ENCODE results near the gene SLCO3A1. TPM values are rescaled to one million over a fixed set of nuclear protein-coding genes. Genes with fewer than 3 reads are reported as not detected.

SLCO3A1 gene
- total and polyA plus RNA-seq, 2 experiments from 2014 or later = 35.5 to 71.9 TPM

GRCh38 chr15:91885714-91886270 lies 32.3 kb downstream of the SLCO3A1 start:
- no peak overlapping the region for H3K4me3 ChIP-seq
- H3K9me3 ChIP-seq (ENCODE audit: low read depth) = no peaks in the 10 kb centered on the region
- H3K27ac ChIP-seq = no peak overlapping the region
- H3K36me3 ChIP-seq = no peaks in the 10 kb centered on the region
- peaks cover 38% of the 10 kb centered on the region for H3K4me1 ChIP-seq (ENCODE audit: low read depth)
- no peaks in the 10 kb centered on the region for H3K27me3 ChIP-seq
- DNase-seq (ENCODE audit: low read depth in 1 of 2, low spot score in 1 of 2) = peak; percentile 13 to 23
- TF ChIP-seq CTCF (IDR thresholded peaks at IDR 0.05; ENCODE audit: low read depth, low read length) = peak; percentile 24

GRCh38 chr15:91886878-91887277 lies 33.4 kb downstream of the SLCO3A1 start:
- Histone ChIP-seq H3K4me1 (ENCODE audit: low read depth) (peaks cover 48% of the 10 kb centered on the region), H3K27ac (no peak overlapping the region), H3K27me3 (no peaks in the 10 kb centered on the region), H3K36me3 (no peaks in the 10 kb centered on the region), H3K4me3 (no peak overlapping the region), H3K9me3 (ENCODE audit: low read depth) (no peaks in the 10 kb centered on the region)
- DNase-seq (ENCODE audit: low read depth in 1 of 2, low spot score in 1 of 2) = no peak
- no peak for TF ChIP-seq CTCF (IDR thresholded peaks at IDR 0.05; ENCODE audit: low read depth, low read length)

- H3K27me3 ChIP-seq = no peaks in the 10 kb centered on the region
- peaks cover 52% of the 10 kb centered on the region for H3K4me1 ChIP-seq (ENCODE audit: low read depth)
- no peak for DNase-seq (ENCODE audit: low read depth in 1 of 2, low spot score in 1 of 2)
- no peak for TF ChIP-seq CTCF (IDR thresholded peaks at IDR 0.05; ENCODE audit: low read depth, low read length)
- no peak overlapping the region for H3K4me3 ChIP-seq
- no peaks in the 10 kb centered on the region for H3K9me3 ChIP-seq (ENCODE audit: low read depth)
- no peaks in the 10 kb centered on the region for H3K36me3 ChIP-seq
- H3K27ac ChIP-seq = no peak overlapping the region
These were observed 33.8 kb downstream of the SLCO3A1 start for GRCh38 chr15:91887321-91887720.

GRCh38 chr15:91887921-91888373 lies 34.4 kb downstream of the SLCO3A1 start:
- no peaks in the 10 kb centered on the region for H3K27me3 ChIP-seq
- no peaks in the 10 kb centered on the region for H3K9me3 ChIP-seq (ENCODE audit: low read depth)
- no peak for TF ChIP-seq CTCF (IDR thresholded peaks at IDR 0.05; ENCODE audit: low read depth, low read length)
- H3K4me1 ChIP-seq (ENCODE audit: low read depth) = peaks cover 58% of the 10 kb centered on the region
- no peak overlapping the region for H3K4me3 ChIP-seq
- DNase-seq (ENCODE audit: low read depth in 1 of 2, low spot score in 1 of 2) = peak in 1 of 2 donors; percentile 5
- no peak overlapping the region for H3K27ac ChIP-seq
- no peaks in the 10 kb centered on the region for H3K36me3 ChIP-seq

GRCh38 chr15:91889111-91889815 lies 35.8 kb downstream of the SLCO3A1 start:
- H3K4me3 ChIP-seq = no peak overlapping the region
- H3K27me3 ChIP-seq = no peaks in the 10 kb centered on the region
- peak overlapping the region; percentile 11 for H3K27ac ChIP-seq
- TF ChIP-seq CTCF (IDR thresholded peaks at IDR 0.05; ENCODE audit: low read depth, low read length) = no peak
- peaks cover 58% of the 10 kb centered on the region for H3K4me1 ChIP-seq (ENCODE audit: low read depth)
- DNase-seq (ENCODE audit: low read depth in 1 of 2, low spot score in 1 of 2) = peak in 1 of 2 donors; percentile 48
- H3K9me3 ChIP-seq (ENCODE audit: low read depth) = no peaks in the 10 kb centered on the region
- no peaks in the 10 kb centered on the region for H3K36me3 ChIP-seq
